Measurements from ENCODE around the gene EIF1AD.

GRCh38 chr11:66039765-66040164 is 37.8 kb upstream of the EIF1AD start:
- TF ChIP-seq CTCF (IDR thresholded peaks at IDR 0.05) (no peak), POLR2A (IDR thresholded peaks at IDR 0.05) (no peak), EP300 (IDR thresholded peaks at IDR 0.05) (no peak)
